Stimulated activated memory B cell treated with anti-CD40 and anti-IgM and Interleukin-4, amounts not matched to agents 10 μg/mL and 1 μg/mL and 100 μg/mL, for 72 hours (primary cell): ENCODE results near the gene DNAH9.

Experiments
- ATAC-seq: fragments of 150-1000 bp; cut with Tn5 transposase; 2 replicates; pipeline ENCODE4 v1.10.0; 2021
- H3K27ac Mint-ChIP-seq: one replicate; pipeline ENCODE4 v1.8.0; 2022; ENCODE audit warnings: mild to moderate bottlenecking, mixed read lengths
- H3K27me3 Mint-ChIP-seq: one replicate; pipeline ENCODE4 v1.8.0; 2022; ENCODE audit warnings: mixed read lengths
- H3K36me3 Mint-ChIP-seq: one replicate; pipeline ENCODE4 v1.8.0; 2022; ENCODE audit warnings: mixed read lengths
- H3K4me1 Mint-ChIP-seq: one replicate; pipeline ENCODE4 v1.8.0; 2022; ENCODE audit warnings: mixed read lengths
- H3K4me3 Mint-ChIP-seq: one replicate; pipeline ENCODE4 v1.8.0; 2022; ENCODE audit warnings: mild to moderate bottlenecking, moderate library complexity, mixed read lengths
- H3K9me3 Mint-ChIP-seq: one replicate; pipeline ENCODE4 v1.8.0; 2022; ENCODE audit warnings: mixed read lengths

DNAH9 gene

DNA sequence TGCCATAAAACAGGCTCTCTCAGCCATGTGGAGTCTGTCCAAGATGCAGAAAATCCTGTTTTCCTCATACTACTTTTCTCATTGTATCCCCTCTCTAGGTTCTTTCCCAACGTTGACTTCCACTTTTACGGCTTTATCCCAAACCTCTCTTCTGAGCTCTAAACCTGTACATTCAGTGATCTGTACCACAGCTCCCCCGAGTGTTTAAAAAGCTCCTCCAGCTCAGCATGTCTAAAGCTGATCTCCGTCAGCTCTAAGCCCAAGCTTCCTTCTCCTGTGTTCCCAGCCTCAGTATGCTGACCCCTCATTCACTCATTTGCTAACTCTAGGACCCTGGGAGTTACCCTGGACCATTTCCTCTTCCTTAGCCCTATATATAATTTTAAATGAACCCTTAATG is 144.6 kb downstream of the DNAH9 start:
- Mint-ChIP-seq H3K9me3 (peaks cover 13% of the 10 kb centered on the region), H3K4me3 (no peak overlapping the region), H3K27me3 (no peaks in the 10 kb centered on the region), H3K36me3 (no peaks in the 10 kb centered on the region), H3K27ac (no peak overlapping the region), H3K4me1 (no peaks in the 10 kb centered on the region)
- no peak for ATAC-seq

DNA sequence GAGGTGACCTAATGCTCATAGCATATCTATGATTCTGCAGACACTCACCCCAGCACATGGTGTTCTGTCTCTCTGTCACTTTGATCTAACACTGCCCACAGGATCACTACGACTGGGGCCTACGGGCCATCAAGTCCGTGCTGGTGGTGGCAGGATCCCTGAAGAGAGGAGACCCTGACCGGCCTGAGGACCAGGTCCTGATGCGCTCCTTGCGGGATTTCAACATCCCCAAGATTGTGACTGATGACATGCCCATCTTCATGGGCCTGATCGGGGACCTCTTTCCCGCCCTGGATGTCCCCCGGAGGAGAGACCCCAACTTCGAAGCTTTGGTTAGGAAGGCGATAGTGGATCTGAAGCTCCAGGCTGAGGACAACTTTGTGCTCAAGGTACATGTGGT is 146.4 kb downstream of the DNAH9 start:
- H3K4me3 Mint-ChIP-seq = no peak overlapping the region
- no peaks in the 10 kb centered on the region for H3K27me3 Mint-ChIP-seq
- no peak for ATAC-seq
- H3K4me1 Mint-ChIP-seq = no peaks in the 10 kb centered on the region
- H3K9me3 Mint-ChIP-seq = peaks cover 13% of the 10 kb centered on the region
- H3K36me3 Mint-ChIP-seq = no peaks in the 10 kb centered on the region
- H3K27ac Mint-ChIP-seq = no peak overlapping the region

- H3K4me1 Mint-ChIP-seq = no peaks in the 10 kb centered on the region
- no peak overlapping the region for H3K27ac Mint-ChIP-seq
- H3K27me3 Mint-ChIP-seq = no peaks in the 10 kb centered on the region
- ATAC-seq = no peak
- H3K9me3 Mint-ChIP-seq = peaks cover 16% of the 10 kb centered on the region
- H3K36me3 Mint-ChIP-seq = no peaks in the 10 kb centered on the region
- no peak overlapping the region for H3K4me3 Mint-ChIP-seq
Observed at GRCh38 chr17:11747441-11747840, 149.2 kb downstream of the DNAH9 start.

GRCh38 chr17:11757815-11758214 is 159.5 kb downstream of the DNAH9 start:
- no peak overlapping the region for H3K4me3 Mint-ChIP-seq
- no peaks in the 10 kb centered on the region for H3K27me3 Mint-ChIP-seq
- H3K27ac Mint-ChIP-seq = no peak overlapping the region
- H3K4me1 Mint-ChIP-seq = no peaks in the 10 kb centered on the region
- H3K36me3 Mint-ChIP-seq = no peaks in the 10 kb centered on the region
- ATAC-seq = no peak
- H3K9me3 Mint-ChIP-seq = peaks cover 8% of the 10 kb centered on the region

- Mint-ChIP-seq H3K36me3 (no peaks in the 10 kb centered on the region), H3K27ac (no peak overlapping the region), H3K27me3 (no peaks in the 10 kb centered on the region), H3K4me1 (no peaks in the 10 kb centered on the region), H3K9me3 (no peaks in the 10 kb centered on the region), H3K4me3 (no peak overlapping the region)
- no peak for ATAC-seq
Observed at GRCh38 chr17:11768106-11768505, 169.8 kb downstream of the DNAH9 start.

DNA sequence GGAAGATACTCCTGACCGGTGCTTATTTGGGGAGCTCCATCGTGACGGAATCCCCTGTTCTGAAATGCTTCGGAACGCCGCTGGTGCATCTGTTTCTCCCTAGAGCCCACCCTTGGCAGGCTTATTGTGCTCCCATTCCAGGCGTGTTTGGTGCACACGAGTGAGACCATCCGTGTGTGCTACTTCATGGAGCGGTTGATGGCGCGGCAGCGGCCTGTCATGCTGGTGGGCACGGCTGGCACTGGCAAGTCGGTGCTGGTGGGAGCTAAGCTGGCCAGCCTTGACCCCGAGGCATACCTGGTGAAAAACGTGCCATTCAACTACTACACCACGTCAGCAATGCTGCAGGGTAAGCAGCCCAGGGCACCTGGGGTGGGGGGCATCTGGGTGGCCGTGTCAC is 170.7 kb downstream of the DNAH9 start:
- Mint-ChIP-seq H3K4me3 (no peak overlapping the region), H3K4me1 (no peaks in the 10 kb centered on the region), H3K36me3 (no peaks in the 10 kb centered on the region), H3K27me3 (no peaks in the 10 kb centered on the region), H3K9me3 (no peaks in the 10 kb centered on the region), H3K27ac (no peak overlapping the region)
- ATAC-seq = no peak

DNA sequence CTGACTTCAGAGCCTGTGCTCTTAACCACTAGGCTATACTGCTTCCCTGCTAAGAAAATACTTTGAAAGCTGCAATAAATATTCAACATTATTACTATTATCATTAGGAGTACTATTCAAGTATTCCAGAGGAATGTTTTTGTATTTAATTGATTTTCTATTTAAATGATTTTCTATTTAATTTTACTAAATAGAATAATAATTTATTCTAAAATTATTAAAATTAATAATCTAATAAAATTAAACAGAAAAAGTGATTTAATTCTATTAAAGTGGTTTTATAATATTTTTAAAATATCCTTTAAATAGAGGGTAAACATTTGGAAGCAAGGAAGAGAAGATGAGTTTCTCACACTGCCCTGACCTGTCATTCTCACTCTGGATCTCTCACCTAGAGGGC is 173.8 kb downstream of the DNAH9 start:
- no peak for ATAC-seq
- no peaks in the 10 kb centered on the region for H3K4me1 Mint-ChIP-seq
- peaks cover 3% of the 10 kb centered on the region for H3K9me3 Mint-ChIP-seq
- no peak overlapping the region for H3K4me3 Mint-ChIP-seq
- no peaks in the 10 kb centered on the region for H3K36me3 Mint-ChIP-seq
- H3K27me3 Mint-ChIP-seq = no peaks in the 10 kb centered on the region
- no peak overlapping the region for H3K27ac Mint-ChIP-seq

- no peak for ATAC-seq
- Mint-ChIP-seq H3K27me3 (no peaks in the 10 kb centered on the region), H3K27ac (no peak overlapping the region), H3K9me3 (peaks cover 7% of the 10 kb centered on the region), H3K4me1 (no peaks in the 10 kb centered on the region), H3K4me3 (no peak overlapping the region), H3K36me3 (no peaks in the 10 kb centered on the region)
Observed at GRCh38 chr17:11779892-11780291, 181.6 kb downstream of the DNAH9 start.

- H3K27me3 Mint-ChIP-seq = no peaks in the 10 kb centered on the region
- no peaks in the 10 kb centered on the region for H3K4me1 Mint-ChIP-seq
- ATAC-seq = no peak
- H3K27ac Mint-ChIP-seq = no peak overlapping the region
- no peak overlapping the region for H3K4me3 Mint-ChIP-seq
- peaks cover 7% of the 10 kb centered on the region for H3K9me3 Mint-ChIP-seq
- no peaks in the 10 kb centered on the region for H3K36me3 Mint-ChIP-seq
Observed at GRCh38 chr17:11780621-11781020, 182.4 kb downstream of the DNAH9 start.

- H3K9me3 Mint-ChIP-seq = peaks cover 13% of the 10 kb centered on the region
- H3K27me3 Mint-ChIP-seq = no peaks in the 10 kb centered on the region
- ATAC-seq = no peak
- H3K4me1 Mint-ChIP-seq = no peaks in the 10 kb centered on the region
- H3K4me3 Mint-ChIP-seq = no peak overlapping the region
- no peaks in the 10 kb centered on the region for H3K36me3 Mint-ChIP-seq
- H3K27ac Mint-ChIP-seq = no peak overlapping the region
Observed at GRCh38 chr17:11786711-11787438, 188.6 kb downstream of the DNAH9 start.

DNA sequence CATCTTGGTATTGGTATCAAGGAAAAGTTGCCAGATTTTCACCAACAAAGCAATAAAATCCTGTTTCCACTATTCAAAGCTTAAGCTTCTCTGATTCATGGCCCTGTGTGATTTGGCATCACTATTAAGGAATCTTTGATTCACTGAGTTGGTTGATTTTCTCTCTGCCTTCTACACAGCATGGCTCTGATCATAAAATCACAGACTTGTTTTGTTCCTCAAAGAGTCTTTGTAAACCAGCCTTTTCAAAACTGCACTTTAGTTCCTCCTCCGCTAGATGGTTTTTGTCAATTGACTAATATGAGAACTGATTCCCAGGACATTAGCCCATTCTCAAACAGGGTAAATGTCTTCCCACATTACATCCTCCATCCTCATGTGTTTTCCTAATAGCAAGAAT is 197.6 kb downstream of the DNAH9 start:
- no peak overlapping the region for H3K27ac Mint-ChIP-seq
- ATAC-seq = no peak
- H3K4me3 Mint-ChIP-seq = no peak overlapping the region
- H3K4me1 Mint-ChIP-seq = no peaks in the 10 kb centered on the region
- H3K36me3 Mint-ChIP-seq = no peaks in the 10 kb centered on the region
- H3K9me3 Mint-ChIP-seq = peaks cover 4% of the 10 kb centered on the region
- H3K27me3 Mint-ChIP-seq = no peaks in the 10 kb centered on the region

GRCh38 chr17:11797803-11798202 is 199.5 kb downstream of the DNAH9 start:
- no peak for ATAC-seq
- peaks cover 4% of the 10 kb centered on the region for H3K9me3 Mint-ChIP-seq

GRCh38 chr17:11803231-11803969 is 205.1 kb downstream of the DNAH9 start:
- Mint-ChIP-seq H3K4me3 (no peak overlapping the region), H3K36me3 (no peaks in the 10 kb centered on the region)

More at GRCh38 chr17:11797803-11798202, 199.5 kb downstream of the DNAH9 start:
- H3K36me3 Mint-ChIP-seq = no peaks in the 10 kb centered on the region
- no peak overlapping the region for H3K4me3 Mint-ChIP-seq
- H3K4me1 Mint-ChIP-seq = no peaks in the 10 kb centered on the region
- H3K27ac Mint-ChIP-seq = no peak overlapping the region
- no peaks in the 10 kb centered on the region for H3K27me3 Mint-ChIP-seq

DNA sequence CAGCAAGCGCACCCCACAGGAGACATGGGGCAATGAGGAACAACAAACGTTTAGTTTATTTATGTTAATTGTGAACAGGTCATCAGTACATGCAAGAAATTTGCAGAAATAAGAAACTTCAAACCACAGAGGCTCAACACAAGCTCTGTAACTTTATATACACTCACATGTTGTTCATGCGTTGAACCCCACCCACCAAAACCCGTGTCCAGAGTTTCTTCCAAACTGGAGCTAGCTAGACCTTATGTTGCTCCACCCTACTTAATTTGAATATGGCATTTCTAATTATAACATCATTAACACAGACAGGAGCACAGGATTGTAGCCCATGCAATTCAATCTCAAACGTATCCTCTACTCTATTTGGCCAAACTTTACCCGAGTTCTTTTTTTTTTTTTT is 206.9 kb downstream of the DNAH9 start:
- no peak overlapping the region for H3K27ac Mint-ChIP-seq
- no peaks in the 10 kb centered on the region for H3K4me1 Mint-ChIP-seq
- no peaks in the 10 kb centered on the region for H3K36me3 Mint-ChIP-seq
- H3K27me3 Mint-ChIP-seq = no peaks in the 10 kb centered on the region
- no peak overlapping the region for H3K4me3 Mint-ChIP-seq
- no peak for ATAC-seq
- H3K9me3 Mint-ChIP-seq = no peaks in the 10 kb centered on the region

More at GRCh38 chr17:11803231-11803969, 205.1 kb downstream of the DNAH9 start:
- Mint-ChIP-seq H3K4me1 (no peaks in the 10 kb centered on the region), H3K27me3 (no peaks in the 10 kb centered on the region), H3K27ac (no peak overlapping the region), H3K9me3 (no peaks in the 10 kb centered on the region)
- ATAC-seq = no peak

GRCh38 chr17:11805952-11806351 is 207.7 kb downstream of the DNAH9 start:
- Mint-ChIP-seq H3K4me3 (no peak overlapping the region), H3K27ac (no peak overlapping the region), H3K27me3 (no peaks in the 10 kb centered on the region), H3K4me1 (no peaks in the 10 kb centered on the region), H3K9me3 (no peaks in the 10 kb centered on the region), H3K36me3 (no peaks in the 10 kb centered on the region)
- ATAC-seq = no peak

- no peak for ATAC-seq
- H3K9me3 Mint-ChIP-seq = no peaks in the 10 kb centered on the region
- H3K27me3 Mint-ChIP-seq = no peaks in the 10 kb centered on the region
- no peaks in the 10 kb centered on the region for H3K36me3 Mint-ChIP-seq
- no peak overlapping the region for H3K4me3 Mint-ChIP-seq
- no peaks in the 10 kb centered on the region for H3K4me1 Mint-ChIP-seq
- no peak overlapping the region for H3K27ac Mint-ChIP-seq
Observed at GRCh38 chr17:11807606-11808005, 209.3 kb downstream of the DNAH9 start.
